OCI-LY7 (cell line): ENCODE results near the gene KAZN.

Source experiments
- EZH2phosphoT487 ChIP-seq: fragments of 200-600 bp; sonication (generic); IDR thresholded peaks from 2 replicates; pipeline ENCODE4 v1.6.1; 2018; ENCODE audit warnings: low read depth, borderline replicate concordance, mild to moderate bottlenecking, mixed run types, antibody characterized with exemption, low read length, moderate library complexity, mixed read lengths
- TF ChIP-seq, protein P1 (sequence below): fragments of 200-600 bp; sonication (generic); conservative IDR thresholded peaks from 2 replicates; pipeline ENCODE4 v1.5.1; 2014; ENCODE audit warnings: mild to moderate bottlenecking, antibody characterized with exemption, low read length, moderate library complexity, mixed read lengths

DNA sequence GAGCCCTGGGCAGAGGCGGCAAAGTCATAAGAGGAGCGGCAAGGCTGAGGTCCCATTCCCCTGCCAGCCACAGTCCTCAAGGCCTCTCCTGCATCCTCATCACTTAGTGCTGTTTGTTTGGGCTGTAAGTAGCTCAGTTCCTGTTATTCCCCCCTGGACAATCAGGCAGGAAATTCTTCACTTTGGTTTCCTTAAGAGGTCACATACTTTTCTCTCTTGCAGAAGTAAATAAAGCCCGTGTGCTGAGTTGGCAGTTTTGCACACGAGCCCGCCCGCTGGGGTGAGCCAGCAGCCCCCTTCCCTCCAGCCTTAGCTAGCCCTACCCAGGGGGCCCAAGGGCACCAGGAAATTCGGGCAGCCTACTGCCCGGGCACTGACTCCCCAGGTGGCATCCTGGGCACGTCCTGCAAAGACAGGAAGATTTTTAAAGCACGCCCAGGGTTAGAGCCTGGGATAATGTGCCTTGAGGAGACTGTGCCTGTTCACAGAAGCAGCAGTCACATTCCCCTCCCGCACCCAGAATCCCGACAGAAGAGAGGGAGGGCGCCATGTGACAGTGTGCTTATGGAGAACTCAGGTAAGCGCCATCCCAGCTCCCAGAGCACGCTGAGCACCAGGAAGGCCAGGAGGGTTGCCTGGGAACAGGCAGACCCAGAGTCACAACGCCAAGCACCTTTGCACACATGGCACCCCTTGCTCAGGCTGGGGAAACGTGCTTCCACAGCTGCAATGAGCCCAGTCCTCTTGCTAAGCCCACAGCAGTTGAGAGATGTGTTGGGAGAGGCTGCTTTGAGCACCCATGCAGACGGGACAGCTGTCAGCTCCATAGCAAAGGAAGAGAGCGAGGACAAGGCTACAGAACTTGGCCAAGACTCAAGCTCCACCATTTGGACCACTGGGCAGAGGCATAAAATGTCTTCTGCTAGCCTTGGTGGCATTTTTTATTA, 410.6 kb downstream of the KAZN start:
- TF ChIP-seq, protein P1, sequence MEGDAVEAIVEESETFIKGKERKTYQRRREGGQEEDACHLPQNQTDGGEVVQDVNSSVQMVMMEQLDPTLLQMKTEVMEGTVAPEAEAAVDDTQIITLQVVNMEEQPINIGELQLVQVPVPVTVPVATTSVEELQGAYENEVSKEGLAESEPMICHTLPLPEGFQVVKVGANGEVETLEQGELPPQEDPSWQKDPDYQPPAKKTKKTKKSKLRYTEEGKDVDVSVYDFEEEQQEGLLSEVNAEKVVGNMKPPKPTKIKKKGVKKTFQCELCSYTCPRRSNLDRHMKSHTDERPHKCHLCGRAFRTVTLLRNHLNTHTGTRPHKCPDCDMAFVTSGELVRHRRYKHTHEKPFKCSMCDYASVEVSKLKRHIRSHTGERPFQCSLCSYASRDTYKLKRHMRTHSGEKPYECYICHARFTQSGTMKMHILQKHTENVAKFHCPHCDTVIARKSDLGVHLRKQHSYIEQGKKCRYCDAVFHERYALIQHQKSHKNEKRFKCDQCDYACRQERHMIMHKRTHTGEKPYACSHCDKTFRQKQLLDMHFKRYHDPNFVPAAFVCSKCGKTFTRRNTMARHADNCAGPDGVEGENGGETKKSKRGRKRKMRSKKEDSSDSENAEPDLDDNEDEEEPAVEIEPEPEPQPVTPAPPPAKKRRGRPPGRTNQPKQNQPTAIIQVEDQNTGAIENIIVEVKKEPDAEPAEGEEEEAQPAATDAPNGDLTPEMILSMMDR: no peak
- TF ChIP-seq EZH2phosphoT487: no peak
